ENCODE results near the gene OR51B2. TPM values are rescaled to one million over a fixed set of nuclear protein-coding genes. Genes with fewer than 3 reads are reported as not detected.

Gene OR51B2
- total RNA-seq, 1 experiment from 2014 or later: 17.1 TPM

GRCh38 chr11:5345831-5346230 lies 21.7 kb upstream of the OR51B2 start:
- no peaks in the 10 kb centered on the region for H3K9me3 ChIP-seq (ENCODE audit: control insufficient read depth in 1 of 2, insufficient read depth in 1 of 2, low read depth in 1 of 2, low read length in 2 of 2)
- peaks cover 17 to 80% of the 10 kb centered on the region in 2 experiments; a peak in 3 of 4 replicates for H3K36me3 ChIP-seq (ENCODE audit: control insufficient read depth in 1 of 2, insufficient read depth in 2 of 2, low read length in 2 of 2)
- ChIA-PET CTCF (no interaction called here), RAD21 (ENCODE audit: low non-redundant PET in 1 of 2, low total read pairs in 2 of 2, uncharacterized antibody in 2 of 2, unreplicated experiment in 2 of 2) (no interaction called here), POLR2A (no interaction called here)
- H3K4me3 ChIP-seq (replicated peaks in 1 of 2; ENCODE audit: low read depth in 1 of 2, low read length in 2 of 2): no peak overlapping the region
- no peaks in the 10 kb centered on the region for H3K27me3 ChIP-seq (ENCODE audit: insufficient read depth, low read length)
- no peak overlapping the region for H3K9ac ChIP-seq (ENCODE audit: low read length)
- no peak overlapping the region for H2AFZ ChIP-seq (ENCODE audit: low read depth, low read length, poor library complexity, severe bottlenecking)
- intact Hi-C loops (cut with micrococcal nuclease): no loop called here
- peaks cover 97% of the 10 kb centered on the region for H3K79me2 ChIP-seq (ENCODE audit: insufficient read depth, low read length)
- TF ChIP-seq SIN3A (IDR thresholded peaks at IDR 0.05; ENCODE audit: low read depth): no peak
- TF ChIP-seq ATF3 (IDR thresholded peaks at IDR 0.05): no peak
- TF ChIP-seq YY1 (IDR thresholded peaks at IDR 0.05; ENCODE audit: extremely low read depth, insufficient replicate concordance, low read depth, low read length): no peak
- no peak for TF ChIP-seq MAX (IDR thresholded peaks at IDR 0.05)
- no peak for TF ChIP-seq SP1 (IDR thresholded peaks at IDR 0.05; ENCODE audit: low read depth)
- no peak for TF ChIP-seq RAD21 (IDR thresholded peaks at IDR 0.05; ENCODE audit: low read depth)
- no peak for TF ChIP-seq SRF (IDR thresholded peaks at IDR 0.05; ENCODE audit: low read depth)
- H3K4me1 ChIP-seq (ENCODE audit: control insufficient read depth in 1 of 2, insufficient read depth in 2 of 2, low read length in 2 of 2): no peaks in the 10 kb centered on the region
- H3K4me2 ChIP-seq (ENCODE audit: low read length): no peak overlapping the region
- DNase-seq (ENCODE audit: low read depth, low spot score): no peak
- no peak overlapping the region for H3K27ac ChIP-seq (ENCODE audit: low read depth, low read length)
- no peak for ATAC-seq
- H4K20me1 ChIP-seq (ENCODE audit: insufficient read depth): peaks cover 34% of the 10 kb centered on the region; the same call in 1 of the 2 replicates
- H3K9me2 ChIP-seq (ENCODE audit: insufficient read depth): no peaks in the 10 kb centered on the region
- BruUV-seq (replicated peaks): no TSS peak

GRCh38 chr11:5343474-5344335 lies 19.6 kb upstream of the OR51B2 start, which contains the start of gene OR51B5:
Gene OR51B5 (minus strand): TSS chr11:5343524. CDS start chr11:5343524, 0 bp downstream.
- ATAC-seq (no peak), DNase-seq (ENCODE audit: low read depth, low spot score) (no peak)
- intact Hi-C loops (cut with micrococcal nuclease): no loop called here
- H3K4me1 ChIP-seq (ENCODE audit: control insufficient read depth in 1 of 2, insufficient read depth in 2 of 2, low read length in 2 of 2): no peaks in the 10 kb centered on the region
- no peak within 1 kb of the TSS for H2AFZ ChIP-seq (ENCODE audit: low read depth, low read length, poor library complexity, severe bottlenecking)
- POLR2A ChIA-PET: no interaction called here
- H3K36me3 ChIP-seq (ENCODE audit: control insufficient read depth in 1 of 2, insufficient read depth in 2 of 2, low read length in 2 of 2): peaks cover 22 to 89% of the 10 kb centered on the region in 2 experiments
- peaks cover 81% of the 10 kb centered on the region for H3K79me2 ChIP-seq (ENCODE audit: insufficient read depth, low read length)
- CTCF ChIA-PET: no interaction called here
- H3K9me3 ChIP-seq (ENCODE audit: control insufficient read depth in 1 of 2, insufficient read depth in 1 of 2, low read depth in 1 of 2, low read length in 2 of 2): no peaks in the 10 kb centered on the region
- peaks cover 25% of the 10 kb centered on the region; the same call in 1 of the 2 replicates for H4K20me1 ChIP-seq (ENCODE audit: insufficient read depth)
- BruUV-seq (replicated peaks): no TSS peak
- no peaks in the 10 kb centered on the region for H3K9me2 ChIP-seq (ENCODE audit: insufficient read depth)
- H3K4me2 ChIP-seq (ENCODE audit: low read length): no peak within 1 kb of the TSS
- H3K4me3 ChIP-seq (replicated peaks in 1 of 2; ENCODE audit: low read depth in 1 of 2, low read length in 2 of 2): no peak within 1 kb of the TSS
- RAD21 ChIA-PET (ENCODE audit: low non-redundant PET in 1 of 2, low total read pairs in 2 of 2, uncharacterized antibody in 2 of 2, unreplicated experiment in 2 of 2): no interaction called here
- H3K27me3 ChIP-seq (ENCODE audit: insufficient read depth, low read length): no peaks in the 10 kb centered on the region
- H3K27ac ChIP-seq (ENCODE audit: low read depth, low read length): no peak within 1 kb of the TSS
- no peak within 1 kb of the TSS for H3K9ac ChIP-seq (ENCODE audit: low read length)
- TF ChIP-seq EZH2phosphoT487 (IDR thresholded peaks at IDR 0.05; ENCODE audit: borderline replicate concordance) (no peak), POLR2A (IDR thresholded peaks at IDR 0.05; ENCODE audit: borderline replicate concordance, extremely low read depth, insufficient read depth, insufficient read length) (no peak)

Data from HCT116 (cell line).